ENCODE measurements around the gene EGR2.
"Not testable (repeated sequence)": the region's sequence is repeated elsewhere in the genome, so short reads cannot be mapped to it uniquely, and the experiment has no call there.

EGR2 gene

DNA sequence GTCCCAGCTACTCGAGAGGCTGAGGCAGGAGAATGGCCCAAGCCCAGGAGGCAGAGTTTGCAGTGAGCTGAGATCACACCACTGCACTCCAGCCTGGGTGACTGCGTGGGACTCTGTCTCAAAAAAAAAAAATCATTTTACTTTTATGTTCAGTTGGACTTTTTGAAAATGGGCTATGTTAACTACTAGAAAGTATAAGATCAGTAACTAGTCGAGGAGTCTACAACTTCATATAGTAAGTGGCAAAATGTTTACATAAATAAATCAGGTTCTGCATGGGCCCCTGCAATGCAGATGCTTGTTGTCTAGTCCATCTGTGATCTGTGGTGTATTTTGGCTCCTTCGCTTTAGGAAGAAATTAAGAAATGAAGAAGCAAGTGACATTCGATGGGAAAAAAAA, 23.9 kb downstream of the EGR2 start:
- DNase-seq, result no peak

DNA sequence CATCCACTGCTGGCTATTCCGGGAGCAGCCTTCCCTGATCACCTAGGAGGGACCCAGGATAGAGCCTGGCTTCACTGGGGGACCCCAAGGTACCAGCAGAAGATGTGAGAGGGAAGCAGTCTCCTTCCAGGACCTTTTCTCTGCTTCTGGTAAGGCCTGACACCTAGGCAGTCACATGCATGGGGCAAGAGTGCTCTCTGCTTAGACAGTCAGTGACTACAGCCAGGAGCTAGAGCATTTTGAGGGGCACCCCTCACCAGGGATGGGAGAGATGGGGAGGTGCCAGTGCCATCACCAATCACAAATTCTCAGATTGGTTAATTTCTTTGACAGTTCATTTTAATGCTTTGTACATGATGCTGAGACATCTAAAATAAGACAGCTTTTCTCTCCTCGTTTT, 25.6 kb downstream of the EGR2 start:
- no peak for DNase-seq

DNA sequence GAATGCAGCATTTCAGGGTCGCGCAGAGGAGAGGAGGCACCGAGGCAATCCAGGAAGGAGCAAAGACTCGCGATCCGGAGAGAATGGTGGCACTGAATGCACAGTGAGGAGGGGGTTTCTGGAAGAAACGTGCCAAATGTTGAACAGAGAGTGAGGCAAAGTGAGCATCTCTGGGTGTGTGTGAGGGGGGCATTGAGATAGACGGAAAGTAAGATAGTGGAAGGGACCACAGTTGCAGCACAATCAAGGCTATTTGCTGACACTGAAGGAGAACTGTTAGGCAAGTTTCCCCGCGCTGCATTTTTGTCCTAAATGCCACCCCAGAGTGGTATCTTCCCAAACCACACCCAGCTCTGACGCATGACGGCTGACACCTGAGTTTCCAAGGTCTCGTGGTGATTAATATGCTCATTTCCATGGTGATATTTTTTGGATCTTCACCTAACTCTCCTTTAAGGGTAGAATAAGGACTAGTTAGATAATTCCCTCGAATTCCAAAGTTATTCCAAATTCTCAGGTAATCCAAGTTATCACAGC, 26.1 kb downstream of the EGR2 start:
- no peak for DNase-seq

DNA sequence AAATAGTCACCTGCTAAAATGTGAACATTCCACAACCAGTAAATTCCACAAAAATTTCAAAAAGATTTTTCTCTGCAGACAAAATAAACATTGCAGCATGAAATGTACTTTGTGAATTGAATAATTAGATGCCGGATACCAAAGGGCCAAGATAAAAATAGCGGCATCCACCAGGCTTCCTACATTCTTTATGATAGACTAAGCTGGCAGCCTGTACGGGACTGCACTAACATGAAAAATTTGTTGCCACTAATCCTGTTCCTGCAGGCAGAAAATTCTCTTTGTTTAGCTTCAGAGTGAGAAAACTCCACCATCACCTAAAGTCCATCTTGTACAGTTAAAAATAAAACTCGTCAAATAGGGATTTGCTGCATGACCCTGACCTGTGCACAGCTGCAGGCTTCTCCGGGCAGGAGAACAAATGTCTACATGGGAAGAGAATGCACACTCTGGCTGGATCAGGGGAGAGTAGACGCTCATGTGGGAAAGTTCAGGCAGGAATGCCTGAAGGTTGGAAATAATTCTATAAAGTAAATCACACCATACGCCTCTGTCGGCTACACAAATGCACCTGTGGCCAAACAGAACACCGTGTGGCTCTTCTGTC, 27.2 kb downstream of the EGR2 start:
- no peak for DNase-seq

DNA sequence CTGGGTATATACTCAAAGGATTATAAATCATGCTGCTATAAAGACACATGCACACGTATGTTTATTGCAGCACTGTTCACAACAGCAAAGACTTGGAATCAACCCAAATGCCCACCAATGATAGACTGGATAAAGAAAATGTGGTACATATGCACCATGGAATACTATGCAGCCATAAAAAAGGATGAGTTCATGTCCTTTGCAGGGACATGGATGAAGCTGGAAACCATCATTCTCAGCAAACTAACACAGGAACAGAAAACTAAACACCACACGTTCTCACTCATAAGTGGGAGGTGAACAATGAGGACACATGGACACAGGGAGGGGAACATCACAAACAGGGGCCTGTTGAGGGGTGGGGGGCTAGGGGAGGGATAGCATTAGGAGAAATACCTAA, 27.9 kb downstream of the EGR2 start:
- not testable (repeated sequence) for DNase-seq

DNA sequence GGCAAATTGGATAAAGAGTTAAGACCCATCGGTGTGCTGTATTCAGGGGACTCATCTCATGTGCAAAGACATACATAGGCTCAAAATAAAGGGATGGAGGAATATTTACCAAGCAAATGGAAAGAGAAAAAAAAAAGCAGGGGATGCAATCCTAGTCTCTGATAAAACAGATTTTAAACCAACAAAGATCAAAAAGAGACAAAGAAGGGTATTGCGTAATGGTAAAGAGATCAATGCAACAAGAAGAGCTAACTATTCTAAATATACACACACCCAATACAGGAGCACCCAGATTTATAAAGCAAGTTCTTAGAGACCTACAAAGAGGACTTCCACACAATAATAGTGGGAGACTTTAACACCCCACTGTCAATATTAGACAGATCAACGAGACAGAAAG, 31.6 kb downstream of the EGR2 start:
- DNase-seq, result not testable (repeated sequence)

DNA sequence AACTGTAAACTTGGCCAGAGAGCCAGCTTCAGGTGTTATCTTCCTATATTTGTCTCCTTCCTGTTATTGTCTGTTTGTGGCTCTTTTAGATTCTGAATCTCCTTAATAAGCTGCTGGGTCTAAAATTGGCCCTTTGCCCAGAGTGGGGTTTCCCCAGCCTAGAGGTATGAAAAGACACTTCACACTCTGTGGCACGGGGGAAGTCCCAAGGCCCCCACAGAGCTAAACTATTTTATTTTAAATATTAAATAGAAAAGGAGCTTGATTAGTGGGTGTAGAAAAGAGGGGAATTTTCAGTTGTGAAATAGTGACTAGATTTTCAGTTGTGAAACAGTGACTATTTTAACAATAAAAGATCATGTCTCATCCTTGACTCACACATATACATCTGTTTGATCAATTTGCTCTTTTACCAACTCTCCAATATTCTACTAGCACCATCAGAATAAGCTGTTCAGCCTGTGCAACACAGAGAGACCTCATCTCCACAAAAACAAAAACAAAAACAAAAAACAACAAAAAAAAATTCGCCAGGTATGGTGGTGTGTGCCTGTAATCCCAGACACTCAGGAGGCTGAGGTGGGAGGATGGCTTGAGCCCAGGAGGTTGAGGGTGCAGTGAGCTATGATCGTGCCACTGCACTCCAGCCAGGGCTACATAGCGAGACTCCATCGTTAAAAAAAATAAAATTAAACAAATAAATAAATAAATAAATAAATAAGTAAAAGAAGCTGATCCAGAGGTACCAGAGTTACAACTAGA, 36.5 kb downstream of the EGR2 start:
- DNase-seq, result peak; percentile 87

DNA sequence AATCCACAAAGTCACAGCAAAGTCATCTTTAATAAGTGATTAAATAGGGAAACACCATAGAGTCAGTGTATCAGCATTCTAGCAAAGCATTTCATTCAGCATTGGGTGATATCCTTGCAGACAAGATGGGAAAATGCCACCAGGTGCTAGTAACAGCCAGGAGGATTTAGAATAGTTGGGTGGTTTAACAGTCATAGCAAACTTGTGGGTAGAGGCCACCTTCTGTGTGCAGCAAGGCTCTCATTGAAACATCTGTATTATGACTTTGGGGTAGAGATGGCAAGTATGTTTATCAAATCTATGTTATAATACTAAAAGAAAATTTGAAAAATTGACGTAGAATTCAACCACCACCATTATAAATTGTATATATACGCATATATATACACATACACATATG, 38.0 kb downstream of the EGR2 start:
- no peak for DNase-seq

DNA sequence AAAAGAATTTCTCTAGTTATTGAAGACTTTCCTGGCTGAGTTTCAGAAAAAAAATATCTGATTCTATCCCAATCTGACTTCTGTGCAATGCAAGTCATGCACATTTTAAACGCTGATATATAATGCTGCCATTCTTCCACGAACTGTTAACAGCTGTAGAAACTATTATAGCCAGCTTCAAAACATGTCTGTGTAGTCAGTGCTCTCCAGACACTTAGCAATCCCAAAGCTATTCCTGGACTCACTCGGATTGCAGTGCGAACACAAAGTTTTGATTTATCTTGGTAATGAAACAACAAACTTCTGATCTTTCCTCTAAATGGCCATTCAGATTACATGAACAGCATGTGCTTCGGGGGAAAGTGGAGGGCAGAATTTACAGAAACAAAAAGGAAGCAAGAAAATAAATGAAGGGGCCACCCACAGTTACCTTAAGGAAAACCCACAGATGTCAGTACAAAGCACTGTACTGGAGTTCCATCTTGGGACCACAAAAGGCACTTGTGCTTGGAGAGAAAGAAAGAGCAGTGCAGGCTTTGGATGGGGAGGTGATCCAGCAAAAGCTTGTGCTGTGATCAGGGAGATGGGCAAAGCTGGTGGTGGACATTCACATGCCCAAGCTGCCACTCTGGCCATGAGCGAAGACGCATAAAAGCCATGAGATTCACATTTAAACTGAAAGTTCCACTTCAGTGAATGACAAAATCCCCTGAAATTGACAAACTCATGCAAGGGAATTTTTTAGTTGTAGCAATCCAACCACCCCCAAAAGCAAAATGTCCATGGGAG, 43.8 kb downstream of the EGR2 start:
- DNase-seq, result no peak

DNA sequence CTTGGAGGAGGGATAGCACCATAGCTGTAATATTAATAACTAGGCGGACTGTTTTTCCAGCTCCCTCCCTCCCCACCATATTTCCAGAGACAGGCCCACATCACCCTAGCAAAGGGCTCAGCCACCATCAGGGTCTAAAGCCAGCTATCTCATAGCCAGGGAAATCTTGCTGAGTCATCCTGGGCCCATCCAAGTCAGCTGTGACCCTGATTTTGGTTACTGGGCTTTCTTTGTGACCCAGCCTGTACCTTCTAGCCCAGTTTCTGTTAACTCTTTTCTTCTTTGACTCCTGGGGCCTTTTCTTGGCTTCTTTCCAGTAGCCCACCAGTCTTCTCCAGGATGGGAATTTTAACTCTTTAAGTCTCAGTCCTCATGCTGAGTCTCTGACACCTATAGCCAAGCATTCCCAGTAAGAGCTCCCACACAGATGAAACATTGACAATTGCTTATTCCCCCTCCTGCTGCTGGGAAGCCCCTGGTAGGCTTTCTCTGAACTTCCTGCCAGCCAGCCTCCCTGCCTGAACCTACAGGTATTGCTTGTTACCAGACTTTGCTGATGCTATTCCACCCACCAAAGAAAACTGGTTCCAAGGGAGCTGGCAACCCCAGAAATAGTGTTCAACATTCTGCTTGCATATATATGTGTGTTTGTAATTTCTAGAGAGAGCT, 46.5 kb downstream of the EGR2 start:
- DNase-seq, result no peak

DNA sequence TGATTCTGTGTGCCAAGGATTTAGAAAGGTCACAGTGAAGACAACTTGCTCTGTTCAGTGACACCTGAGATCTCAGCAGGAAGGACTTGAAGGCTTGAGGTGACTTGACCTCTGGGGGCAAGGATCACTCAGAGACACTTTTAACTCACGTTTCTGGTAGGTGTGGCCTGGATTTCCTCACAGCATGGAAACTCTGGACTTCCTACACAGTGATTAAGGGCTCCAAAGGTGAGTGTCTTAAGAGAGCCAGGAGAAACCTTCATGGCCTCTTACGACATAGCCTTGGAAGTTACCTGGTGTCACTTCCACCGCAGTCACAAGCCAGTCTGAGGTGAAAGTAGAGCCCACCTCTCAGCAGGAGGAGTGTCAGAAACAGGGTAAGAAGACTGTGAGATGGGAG, 49.8 kb downstream of the EGR2 start:
- DNase-seq, result no peak

DNA sequence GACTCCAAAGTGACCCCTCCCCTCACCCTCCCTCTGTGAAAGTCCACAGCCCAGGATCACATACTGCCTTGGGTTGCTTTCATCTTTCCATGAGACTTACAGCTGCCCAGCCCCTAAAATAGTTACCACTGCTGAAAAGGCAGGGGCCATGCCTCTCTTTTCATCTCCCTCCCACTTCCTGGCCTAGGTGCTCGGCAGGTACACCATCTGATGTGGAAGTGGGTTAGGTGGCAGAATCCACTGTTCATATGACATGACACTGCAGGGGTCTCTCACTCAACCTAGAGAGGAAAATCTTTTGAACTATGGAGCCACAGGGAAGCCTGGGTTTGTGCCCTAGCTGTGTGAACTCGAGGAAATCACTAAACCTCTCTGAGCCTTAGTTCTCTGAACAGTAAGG, 50.4 kb downstream of the EGR2 start:
- no peak for DNase-seq

DNA sequence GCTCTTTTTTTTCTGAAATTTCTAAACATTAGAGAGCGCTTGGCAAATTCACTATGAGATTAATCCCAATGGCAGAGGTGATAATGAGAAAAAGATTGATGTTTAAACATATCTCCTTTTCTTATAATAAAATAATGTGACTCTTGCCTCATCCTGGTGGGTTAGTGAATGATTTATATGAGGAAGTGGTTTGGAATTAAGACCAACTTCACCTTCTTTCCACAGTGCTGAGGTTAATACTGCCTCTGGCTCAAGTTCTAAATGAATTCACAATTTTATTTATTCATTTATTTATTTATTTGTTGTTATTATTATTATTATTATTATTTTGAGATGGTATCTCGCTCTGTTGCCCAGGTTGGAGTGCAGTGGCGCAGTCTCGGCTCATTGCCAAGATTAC, 52.2 kb downstream of the EGR2 start:
- DNase-seq, result no peak

DNA sequence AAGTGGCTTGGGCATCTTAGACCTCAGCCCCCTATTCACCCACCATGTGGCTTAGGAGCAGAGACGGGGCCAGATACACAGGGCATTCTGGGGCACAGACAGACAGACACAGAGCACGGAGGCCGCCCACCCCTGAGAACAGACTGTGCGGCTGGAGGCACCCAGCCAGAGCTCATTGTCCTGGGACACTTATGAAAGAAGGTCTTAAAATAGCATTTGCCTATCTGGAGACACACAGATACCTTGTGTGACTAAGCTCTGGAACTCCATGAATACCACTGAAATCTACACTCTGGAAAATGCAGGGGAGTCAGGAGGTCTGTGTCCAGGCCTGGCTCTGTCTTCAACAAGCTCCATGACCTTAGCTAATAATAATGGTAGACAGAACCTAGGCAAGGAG, 53.0 kb downstream of the EGR2 start:
- no peak for DNase-seq

All from central memory CD4-positive, alpha-beta T cell (primary cell).